Subcutaneous abdominal adipose tissue (tissue), 5 donors: ENCODE results near the gene ESYT2.
"Not testable (repeated sequence)": the region's sequence is repeated elsewhere in the genome, so short reads cannot be mapped to it uniquely, and the experiment has no call there.

Experiments used
- H3K27ac ChIP-seq: one replicate; pipeline ENCODE4 v1.7.0; 2013; ENCODE audit warnings: low read depth, mild to moderate bottlenecking, inconsistent platforms, low read length, moderate library complexity
- H3K27me3 ChIP-seq, 5 donors: one replicate each; pipeline ENCODE4 v1.7.0; 2013; ENCODE audit warnings: low read length in 5 of 5, inconsistent platforms in 1 of 5; ENCODE audit not compliant: control insufficient read depth in 5 of 5, insufficient read depth in 4 of 5
- H3K36me3 ChIP-seq, 5 donors: one replicate each; pipeline ENCODE4 v1.7.0; 2013; ENCODE audit warnings: low read length in 5 of 5; ENCODE audit not compliant: control insufficient read depth in 5 of 5, insufficient read depth in 5 of 5
- H3K4me1 ChIP-seq, 5 donors: one replicate each; pipeline ENCODE4 v1.7.0; 2013; ENCODE audit warnings: low read length in 5 of 5, mild to moderate bottlenecking in 3 of 5, moderate library complexity in 1 of 5; ENCODE audit not compliant: control insufficient read depth in 5 of 5, insufficient read depth in 5 of 5
- H3K4me3 ChIP-seq, 5 donors: one replicate each; pipeline ENCODE4 v1.7.0; 2013; ENCODE audit warnings: low read length in 5 of 5, low read depth in 1 of 5
- H3K9ac ChIP-seq, 5 donors: one replicate each; pipeline ENCODE4 v1.7.0; 2013; ENCODE audit warnings: low read length in 5 of 5, mild to moderate bottlenecking in 4 of 5, moderate library complexity in 3 of 5
- H3K9me3 ChIP-seq, 5 donors: one replicate each; pipeline ENCODE4 v1.7.0; 2013; ENCODE audit warnings: low read length in 5 of 5; ENCODE audit not compliant: control insufficient read depth in 5 of 5
- donor health status: healthy.
- donor health status: healthy.
- donor health status: healthy.
- donor health status: healthy.
- donor health status: healthy.

The ESYT2 gene

GRCh38 chr7:158854681-158855081 lies 25.4 kb upstream of the ESYT2 start:
- Histone ChIP-seq H3K9ac (no peak overlapping the region), H3K4me3 (no peak overlapping the region), H3K9me3 (no peaks in the 10 kb centered on the region), H3K27ac (no peak overlapping the region), H3K4me1 (peaks cover 0 to 32% (median 27%) of the 10 kb centered on the region in 5 donors), H3K27me3 (no peaks in the 10 kb centered on the region), H3K36me3 (no peaks in the 10 kb centered on the region)

- Histone ChIP-seq H3K27ac (no peak overlapping the region), H3K4me1 (peaks cover under 1 to 9% (median 7%) of the 10 kb centered on the region in 5 donors), H3K4me3 (no peak overlapping the region), H3K36me3 (no peaks in the 10 kb centered on the region), H3K9ac (no peak overlapping the region), H3K27me3 (no peaks in the 10 kb centered on the region), H3K9me3 (no peaks in the 10 kb centered on the region)
These were observed 21.3 kb upstream of the ESYT2 start for GRCh38 chr7:158850545-158851102.

- Histone ChIP-seq H3K27ac (no peak overlapping the region), H3K9ac (no peak overlapping the region)
These were observed 20.6 kb upstream of the ESYT2 start for GRCh38 chr7:158849768-158850544.

GRCh38 chr7:158849442-158849767 lies 20.1 kb upstream of the ESYT2 start:
- Histone ChIP-seq H3K4me3 (no peak overlapping the region), H3K9me3 (no peaks in the 10 kb centered on the region), H3K27ac (no peak overlapping the region), H3K9ac (no peak overlapping the region), H3K4me1 (peaks cover 0 to 9% (median 7%) of the 10 kb centered on the region in 5 donors), H3K27me3 (no peaks in the 10 kb centered on the region), H3K36me3 (no peaks in the 10 kb centered on the region)

More at GRCh38 chr7:158849768-158850544, 20.6 kb upstream of the ESYT2 start:
- H3K4me3 ChIP-seq = no peak overlapping the region
- no peaks in the 10 kb centered on the region for H3K27me3 ChIP-seq
- no peaks in the 10 kb centered on the region for H3K9me3 ChIP-seq
- H3K36me3 ChIP-seq = no peaks in the 10 kb centered on the region
- H3K4me1 ChIP-seq = peaks cover 0 to 9% (median 7%) of the 10 kb centered on the region in 5 donors

GRCh38 chr7:158847451-158847866 lies 18.1 kb upstream of the ESYT2 start:
- Histone ChIP-seq H3K27ac (peak overlapping the region; percentile 50), H3K9me3 (no peaks in the 10 kb centered on the region), H3K4me3 (peak overlapping the region in 4 of 5 donors; percentile 4 to 53 (median 41)), H3K4me1 (peaks cover 2 to 17% (median 13%) of the 10 kb centered on the region in 5 donors), H3K27me3 (no peaks in the 10 kb centered on the region), H3K9ac (peak overlapping the region; percentile 6 to 46 (median 35)), H3K36me3 (no peaks in the 10 kb centered on the region)

GRCh38 chr7:158846304-158846703 lies 17.0 kb upstream of the ESYT2 start:
- H3K36me3 ChIP-seq = no peaks in the 10 kb centered on the region
- H3K27me3 ChIP-seq = no peaks in the 10 kb centered on the region
- H3K27ac ChIP-seq = no peak overlapping the region
- no peaks in the 10 kb centered on the region for H3K9me3 ChIP-seq
- H3K4me1 ChIP-seq = peaks cover 2 to 17% (median 13%) of the 10 kb centered on the region in 5 donors
- no peak overlapping the region for H3K9ac ChIP-seq
- H3K4me3 ChIP-seq = no peak overlapping the region

GRCh38 chr7:158843771-158844170 lies 14.5 kb upstream of the ESYT2 start:
- H3K9ac ChIP-seq = peak overlapping the region in 1 of 5 donors; percentile 41
- H3K36me3 ChIP-seq = no peaks in the 10 kb centered on the region
- no peak overlapping the region for H3K27ac ChIP-seq
- no peaks in the 10 kb centered on the region for H3K9me3 ChIP-seq
- H3K27me3 ChIP-seq = no peaks in the 10 kb centered on the region
- H3K4me1 ChIP-seq = peaks cover 2 to 17% (median 13%) of the 10 kb centered on the region in 5 donors
- peak overlapping the region in 1 of 5 donors; percentile 50 for H3K4me3 ChIP-seq

GRCh38 chr7:158842486-158842885 lies 13.2 kb upstream of the ESYT2 start:
- Histone ChIP-seq H3K4me3 (no peak overlapping the region), H3K9me3 (no peaks in the 10 kb centered on the region), H3K9ac (no peak overlapping the region), H3K4me1 (peaks cover 0 to 11% (median 9%) of the 10 kb centered on the region in 5 donors), H3K27me3 (no peaks in the 10 kb centered on the region), H3K27ac (no peak overlapping the region), H3K36me3 (no peaks in the 10 kb centered on the region)

- Histone ChIP-seq H3K9ac (no peak overlapping the region), H3K4me1 (peaks cover 0 to 11% (median 9%) of the 10 kb centered on the region in 5 donors), H3K27ac (no peak overlapping the region), H3K4me3 (no peak overlapping the region), H3K27me3 (no peaks in the 10 kb centered on the region), H3K9me3 (no peaks in the 10 kb centered on the region), H3K36me3 (no peaks in the 10 kb centered on the region)
These were observed 11.3 kb upstream of the ESYT2 start for GRCh38 chr7:158840604-158841003.

GRCh38 chr7:158839177-158839576 lies 9.9 kb upstream of the ESYT2 start:
- H3K4me3 ChIP-seq, H3K9me3 ChIP-seq, H3K27me3 ChIP-seq, H3K9ac ChIP-seq, H3K27ac ChIP-seq, H3K36me3 ChIP-seq: not testable (repeated sequence)
- peaks cover 0 to 21% (median 17%) of the 10 kb centered on the region in 5 donors for H3K4me1 ChIP-seq
